ENCODE data around the gene ATP6V0E2.
"Not testable (repeated sequence)": the region's sequence is repeated elsewhere in the genome, so short reads cannot be mapped to it uniquely, and the experiment has no call there.

- TF ChIP-seq MAX (CRISPR knock-in tag; IDR thresholded peaks at IDR 0.05); FOXP1 (CRISPR knock-in tag; IDR thresholded peaks at IDR 0.05; ENCODE audit: borderline replicate concordance); CTCF (IDR thresholded peaks at IDR 0.05); ERG (CRISPR knock-in tag; IDR thresholded peaks at IDR 0.05); ETV6 (CRISPR knock-in tag; IDR thresholded peaks at IDR 0.05); PRDM15 (CRISPR knock-in tag; IDR thresholded peaks at IDR 0.05); SP1 (CRISPR knock-in tag; conservative IDR thresholded peaks at IDR 0.05); CREM (CRISPR knock-in tag; IDR thresholded peaks at IDR 0.05); FOXJ3 (CRISPR knock-in tag; IDR thresholded peaks at IDR 0.05; ENCODE audit: borderline replicate concordance): not testable (repeated sequence)
Measured at GRCh38 chr7:149894957-149895356, 21.2 kb downstream of the ATP6V0E2 start.

Data from WTC11 (cell line).